Panc1 (cell line): ENCODE measurements around the gene ZNF683. TPM values are rescaled to one million over a fixed set of nuclear protein-coding genes. Genes with fewer than 3 reads are reported as not detected.

Source experiments
- ATAC-seq: fragments of 200-7000 bp; cut with Tn5 transposase; 2 replicates; pipeline ENCODE4 v1.9.1; 2020; ENCODE audit warnings: mild to moderate bottlenecking, moderate library complexity
- BruUV-seq: library from RNA; stranded (reverse); fragments of 400-500 nt; replicated peaks from 2 replicates; lab custom pipeline; 2021; lab: Mats Ljungman, UMichigan
- CTCF ChIA-PET: fragments of 300-600 bp; sonication (Branson Sonifier 250); formaldehyde crosslinking; loops from one replicate; lab custom pipeline; 2022; ENCODE audit warnings: antibody characterized with exemption; lab: Charles Lee
- POLR2A ChIA-PET: fragments of 300-600 bp; sonication (Branson Sonifier 250); formaldehyde crosslinking; loops from one replicate; lab custom pipeline; 2022; ENCODE audit warnings: antibody characterized with exemption; lab: Charles Lee
- DNase-seq: peaks from one replicate; pipeline ENCODE4 v3.0.0-alpha.2; 2010; ENCODE audit warnings: low read depth, low spot score
- H3K27ac ChIP-seq: 2 replicates; pipeline ENCODE4 v1.5.1; 2011; ENCODE audit warnings: mild to moderate bottlenecking, low read length, inconsistent platforms
- H3K27me3 ChIP-seq: fragments of 200-500 bp; sonication (Bioruptor generic); 2 replicates; pipeline ENCODE4 v1.6.0; 2014; ENCODE audit warnings: low read length, inconsistent platforms; ENCODE audit not compliant: control insufficient read depth, insufficient read depth
- H3K36me3 ChIP-seq: fragments of 200-500 bp; sonication (Bioruptor generic); 2 replicates; pipeline ENCODE4 v1.5.1; 2014; ENCODE audit warnings: inconsistent platforms, mild to moderate bottlenecking, low read length, moderate library complexity; ENCODE audit not compliant: control insufficient read depth, insufficient read depth
- H3K4me1 ChIP-seq: 2 replicates; pipeline ENCODE4 v1.5.1; 2011; ENCODE audit warnings: inconsistent platforms, mild to moderate bottlenecking, low read length, moderate library complexity; ENCODE audit not compliant: control insufficient read depth, insufficient read depth
- H3K4me3 ChIP-seq, 2 experiments: 2 replicates each; pipeline ENCODE4 v1.5.1; 2011 to 2012; ENCODE audit warnings: low read depth in 2 of 2, low read length in 2 of 2, mild to moderate bottlenecking in 2 of 2, inconsistent platforms in 1 of 2, moderate library complexity in 1 of 2
- H3K9me3 ChIP-seq: fragments of 200-500 bp; sonication (Bioruptor generic); 2 replicates; pipeline ENCODE4 v1.5.1; 2014; ENCODE audit warnings: low read depth, mild to moderate bottlenecking, inconsistent platforms, low read length, moderate library complexity; ENCODE audit not compliant: control insufficient read depth, insufficient read depth
- CTCF ChIP-seq: fragments of 450-650 bp; IDR thresholded peaks from 2 replicates; pipeline ENCODE4 v1.5.1; 2017; ENCODE audit warnings: mild to moderate bottlenecking
- REST ChIP-seq, 2 experiments: IDR thresholded peaks; 2 replicates each; pipeline ENCODE4 v1.6.1; 2011 to 2012; ENCODE audit warnings: low read depth in 2 of 2, control low read depth in 1 of 2, low read length in 1 of 2, mild to moderate bottlenecking in 1 of 2, moderate library complexity in 1 of 2; ENCODE audit not compliant: insufficient read depth in 1 of 2
- SIN3A ChIP-seq: IDR thresholded peaks from 2 replicates; pipeline ENCODE4 v1.6.1; 2012; ENCODE audit warnings: low read depth, mild to moderate bottlenecking, low read length, moderate library complexity, borderline replicate concordance; ENCODE audit not compliant: insufficient read depth
- in situ Hi-C: cut with HindIII; loops from 2 replicates; pipeline ENCODE4 v1.10.0; 2016; ENCODE audit warnings: low sequenced_read_pairs, low pct_unique_long_range_greater_than_20kb
- intact Hi-C: fragments of 100-400 bp; cut with micrococcal nuclease; formaldehyde crosslinking; loops from one replicate; pipeline ENCODE4 v1.10.0; 2022; ENCODE audit not compliant: unreplicated experiment
- total RNA-seq: library from RNA; stranded (reverse); gene quantifications from one replicate; pipeline ENCODE4 v1.2.1, GENCODE V29; 2021; ENCODE audit not compliant: unreplicated experiment

Gene ZNF683
- total RNA-seq, 1 experiment from 2014 or later: not detected

GRCh38 chr1:26417111-26417759 lies 44.7 kb upstream of the ZNF683 start:
- no TSS peak for BruUV-seq
- no peak overlapping the region for H3K27ac ChIP-seq
- POLR2A ChIA-PET: interaction anchor here (0.6 kb wide), 1 partner anchor 11 kb away, joined by 3 read pairs; no protein-coding TSS in a partner anchor
- in situ Hi-C loops (no loop called here), intact Hi-C loops (no loop called here)
- no peak overlapping the region for H3K4me3 ChIP-seq
- no peaks in the 10 kb centered on the region; the same call in 1 of the 2 replicates for H3K4me1 ChIP-seq
- H3K9me3 ChIP-seq: no peaks in the 10 kb centered on the region
- peak; percentile 70 for DNase-seq
- ATAC-seq: peak; percentile 97
- peak; percentile 96 for TF ChIP-seq CTCF
- TF ChIP-seq SIN3A: no peak
- TF ChIP-seq REST (IDR thresholded peaks at IDR 0.05; ENCODE audit: insufficient read depth in 1 of 2, low read depth in 2 of 2, low read length in 1 of 2): peak in 1 of 2 experiments; percentile 68; a peak in 1 of 4 replicates
- H3K27me3 ChIP-seq: 0 out of 2 replicates have a peak, but pooled peaks cover 4% of the 10 kb centered on the region
- H3K36me3 ChIP-seq: no peaks in the 10 kb centered on the region
- CTCF ChIA-PET: interaction anchor here (0.6 to 2.7 kb wide), 19 partner anchors 12 to 148 kb away, joined by 3 to 17 read pairs (median 3); partner anchors contain the start of gene DHDDS

- Histone ChIP-seq H3K27me3 (0 out of 2 replicates have a peak, but pooled peaks cover 2% of the 10 kb centered on the region), H3K4me3 (no peak overlapping the region), H3K9me3 (no peaks in the 10 kb centered on the region), H3K4me1 (peaks cover 8% of the 10 kb centered on the region), H3K27ac (no peak overlapping the region), H3K36me3 (no peaks in the 10 kb centered on the region)
- DNase-seq (no peak), ATAC-seq (no peak)
- no TSS peak for BruUV-seq
- CTCF ChIA-PET: no interaction called here
- in situ Hi-C loops: no loop called here
- intact Hi-C loops: no loop called here
- peak in 1 of 2 experiments; percentile 61; a peak in 2 of 4 replicates for TF ChIP-seq REST (IDR thresholded peaks at IDR 0.05; ENCODE audit: insufficient read depth in 1 of 2, low read depth in 2 of 2, low read length in 1 of 2)
- TF ChIP-seq CTCF: no peak
- POLR2A ChIA-PET: interaction anchor here (0.5 kb wide), 1 partner anchor 10 kb away, joined by 15 read pairs; no protein-coding TSS in a partner anchor
These were observed 40.5 kb upstream of the ZNF683 start for GRCh38 chr1:26413031-26413430.
